Measurements from ENCODE around the gene ITM2C. TPM values are rescaled to one million over a fixed set of nuclear protein-coding genes. Genes with fewer than 3 reads are reported as not detected.

ITM2C gene
- total RNA-seq, 5 donors from 2014 or later (not counting 1 experiment from before 2014, with no cell fraction given) = 21.9 to 41.2 (median 34.8) TPM

DNA sequence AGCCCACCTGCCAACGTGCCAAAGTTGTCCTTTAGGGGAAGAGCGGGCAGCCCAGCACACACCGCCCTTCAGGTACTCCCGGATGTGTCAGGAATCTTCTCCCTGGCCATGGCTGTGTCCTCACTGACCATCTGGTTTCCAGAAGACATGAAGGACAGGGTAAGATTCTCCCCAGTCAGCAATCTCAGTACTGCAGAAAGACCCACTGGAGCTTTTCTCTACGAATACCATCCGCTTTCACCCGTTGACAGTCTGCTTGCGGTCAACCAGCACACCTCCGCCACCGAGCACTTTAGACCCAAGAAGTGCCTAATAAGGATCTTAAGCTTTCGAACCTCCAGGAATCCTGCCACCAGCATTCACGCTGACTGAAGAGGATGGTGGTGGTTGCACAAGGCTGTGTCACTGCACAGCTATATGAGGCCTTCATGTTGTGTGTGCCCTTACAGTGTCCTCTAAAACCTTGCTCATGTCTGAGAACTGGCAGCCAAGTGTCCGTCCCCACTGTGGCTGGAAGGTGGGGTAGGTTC, 42.7 kb upstream of the ITM2C start:
- ChIA-PET POLR2A (interaction anchor here in 1 of 2 donors (0.7 kb wide), 1 partner anchor 1143 kb away, joined by 3 read pairs; no protein-coding TSS in a partner anchor), CTCF (interaction anchor here in 1 of 2 donors (0.5 to 1.1 kb wide), 3 partner anchors 8 to 42 kb away, joined by 3 to 6 read pairs (median 5); no protein-coding TSS in a partner anchor)
- H3K27ac Mint-ChIP-seq = no peak overlapping the region
- no peak overlapping the region for H3K4me3 Mint-ChIP-seq
- 93% methylated on average over 3 of the region's 13 CpGs for WGBS (ENCODE audit: insufficient coverage)
- Histone ChIP-seq H3K4me3 (ENCODE audit: control insufficient read depth in 1 of 2, extremely low read depth in 1 of 2, low read length in 1 of 2) (no peak overlapping the region), H3K27ac (ENCODE audit: low read length) (no peak overlapping the region), H3K27me3 (replicated peaks in 1 of 2; ENCODE audit: control insufficient read depth in 2 of 2, extremely low read depth in 1 of 2, insufficient read depth in 2 of 2, low read length in 1 of 2) (peaks cover 0 to 17% of the 10 kb centered on the region in 2 experiments), H3K9me3 (no peaks in the 10 kb centered on the region), H3K36me3 (ENCODE audit: control insufficient read depth in 2 of 2, extremely low read depth in 1 of 2, insufficient read depth in 1 of 2, low read length in 1 of 2) (peaks cover 2 to 39% of the 10 kb centered on the region in 2 donors), H3K4me1 (ENCODE audit: control insufficient read depth in 1 of 2, extremely low read depth in 1 of 2, insufficient read depth in 2 of 2, low read length in 2 of 2) (peaks cover 0 to 8% of the 10 kb centered on the region in 2 experiments)
- ATAC-seq (replicated peaks in 1 of 4) = no peak
- no peaks in the 10 kb centered on the region for H3K9me3 Mint-ChIP-seq
- peaks cover 6 to 8% (median 7%) of the 10 kb centered on the region in 3 donors for H3K4me1 Mint-ChIP-seq
- H3K27me3 Mint-ChIP-seq = peaks cover 11 to 20% of the 10 kb centered on the region in 2 donors
- peaks cover 19% of the 10 kb centered on the region for H3K36me3 Mint-ChIP-seq
- no peak for DNase-seq

DNA sequence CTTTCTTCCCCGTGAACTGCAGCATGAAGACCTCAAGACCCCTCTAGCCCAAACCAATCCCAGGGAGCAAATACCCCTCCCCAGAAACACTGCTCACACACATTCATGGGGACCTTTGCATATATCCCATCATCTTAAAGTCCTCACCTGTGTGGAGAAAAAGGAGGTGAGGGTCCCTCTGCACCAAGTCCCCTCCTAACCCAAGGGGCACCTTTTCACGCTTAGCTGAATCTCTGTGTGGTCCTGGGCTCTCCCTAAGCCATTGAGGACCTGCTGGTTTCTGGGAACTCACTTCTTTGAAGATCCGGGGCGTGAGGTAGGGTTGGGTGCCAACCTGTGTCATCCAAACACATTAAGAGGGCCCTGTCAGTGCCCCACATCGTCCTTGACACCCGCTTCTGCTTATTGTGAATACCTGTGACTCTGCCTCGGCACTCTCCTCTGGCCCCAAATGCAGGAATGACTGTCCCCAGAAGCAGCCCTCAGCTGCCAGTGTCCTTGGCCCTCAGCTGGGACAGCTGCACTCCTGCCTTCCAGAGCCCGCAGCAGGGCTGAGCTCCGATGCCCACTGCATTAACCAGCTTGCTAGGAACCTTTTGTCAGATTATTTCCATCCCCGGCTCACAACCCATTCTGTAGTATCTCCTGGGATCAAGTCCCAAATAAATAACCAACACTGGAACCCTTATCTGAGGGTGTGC, 41.3 kb upstream of the ITM2C start:
- 86% methylated on average over 9 of the region's 10 CpGs for WGBS (ENCODE audit: insufficient coverage)
- no peaks in the 10 kb centered on the region for H3K9me3 Mint-ChIP-seq
- DNase-seq (no peak), ATAC-seq (replicated peaks in 1 of 4) (no peak)
- peaks cover 12% of the 10 kb centered on the region for H3K36me3 Mint-ChIP-seq
- no peaks in the 10 kb centered on the region for H3K9me3 ChIP-seq
- ChIA-PET CTCF (interaction anchor here (0.5 to 2.2 kb wide), 9 partner anchors 9 to 308 kb away, joined by 3 to 26 read pairs (median 4); partner anchors contain the start of gene PSMD1 (in 1 of the 2)), POLR2A (no interaction called here)
- no peak overlapping the region for H3K27ac ChIP-seq (ENCODE audit: low read length)
- H3K36me3 ChIP-seq (ENCODE audit: control insufficient read depth in 2 of 2, extremely low read depth in 1 of 2, insufficient read depth in 1 of 2, low read length in 1 of 2) = peaks cover 2 to 25% of the 10 kb centered on the region in 2 donors
- H3K27me3 Mint-ChIP-seq = peaks cover 17 to 28% of the 10 kb centered on the region in 2 donors
- no peak overlapping the region for H3K4me3 ChIP-seq (ENCODE audit: control insufficient read depth in 1 of 2, extremely low read depth in 1 of 2, low read length in 1 of 2)
- H3K4me3 Mint-ChIP-seq = no peak overlapping the region
- peaks cover 0 to 16% of the 10 kb centered on the region in 2 experiments for H3K4me1 ChIP-seq (ENCODE audit: control insufficient read depth in 1 of 2, extremely low read depth in 1 of 2, insufficient read depth in 2 of 2, low read length in 2 of 2)
- H3K27me3 ChIP-seq (replicated peaks in 1 of 2; ENCODE audit: control insufficient read depth in 2 of 2, extremely low read depth in 1 of 2, insufficient read depth in 2 of 2, low read length in 1 of 2) = peaks cover 0 to 26% of the 10 kb centered on the region in 2 experiments
- peaks cover 6 to 9% (median 8%) of the 10 kb centered on the region in 3 donors for H3K4me1 Mint-ChIP-seq
- no peak overlapping the region for H3K27ac Mint-ChIP-seq

DNA sequence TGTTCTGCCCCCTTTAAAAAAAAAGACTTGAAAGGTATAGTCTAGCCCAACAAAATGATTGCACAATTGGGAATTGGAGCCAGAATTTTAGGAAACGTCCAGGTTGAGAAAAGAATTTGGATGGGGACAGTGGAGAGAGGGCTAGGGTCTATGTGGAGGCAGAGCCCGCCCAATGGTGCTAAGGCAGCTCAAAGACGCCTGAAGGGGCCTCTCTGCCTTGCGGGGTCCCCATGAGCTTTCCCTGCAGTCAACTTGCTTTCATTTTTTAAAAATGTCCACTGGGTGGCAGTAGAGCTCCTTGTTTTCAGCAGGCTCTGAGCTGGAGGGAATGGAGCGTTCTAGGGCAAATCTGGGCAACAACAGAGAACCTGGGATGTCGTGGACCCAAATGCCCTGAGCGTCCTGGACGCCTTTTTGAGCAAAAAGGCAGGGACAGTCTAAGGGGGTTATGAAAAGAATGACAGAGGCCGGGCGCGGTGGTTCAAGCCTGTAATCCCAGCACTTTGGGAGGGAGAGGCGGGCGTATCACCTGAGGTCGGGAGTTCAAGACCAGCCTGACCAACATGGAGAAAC, 40.2 kb upstream of the ITM2C start:
- Mint-ChIP-seq H3K36me3 (peaks cover 4% of the 10 kb centered on the region), H3K9me3 (no peaks in the 10 kb centered on the region), H3K27me3 (peaks cover 24 to 34% of the 10 kb centered on the region in 2 donors), H3K27ac (peak overlapping the region in 1 of 2 donors; percentile 39), H3K4me1 (peaks cover 6 to 13% (median 6%) of the 10 kb centered on the region in 3 donors), H3K4me3 (peak overlapping the region in 2 of 3 donors; percentile 16 to 25)
- peaks cover 0 to 21% of the 10 kb centered on the region in 2 experiments for H3K4me1 ChIP-seq (ENCODE audit: control insufficient read depth in 1 of 2, extremely low read depth in 1 of 2, insufficient read depth in 2 of 2, low read length in 2 of 2)
- peak; percentile 69 to 84 (median 74) for ATAC-seq (replicated peaks in 1 of 4)
- peaks cover 2 to 18% of the 10 kb centered on the region in 2 donors for H3K36me3 ChIP-seq (ENCODE audit: control insufficient read depth in 2 of 2, extremely low read depth in 1 of 2, insufficient read depth in 1 of 2, low read length in 1 of 2)
- peak in 33 of 35 experiments; percentile 3 to 90 (median 33) for DNase-seq
- POLR2A ChIA-PET = interaction anchor here in 1 of 2 donors (0.7 to 1.0 kb wide), 2 partner anchors 12 to 44 kb away, joined by 3 read pairs; no protein-coding TSS in a partner anchor
- WGBS (ENCODE audit: insufficient coverage) = 2% methylated on average over 8 of the region's 14 CpGs
- peak overlapping the region in 1 of 2 donors; percentile 24 for H3K4me3 ChIP-seq (ENCODE audit: control insufficient read depth in 1 of 2, extremely low read depth in 1 of 2, low read length in 1 of 2)
- no peaks in the 10 kb centered on the region for H3K9me3 ChIP-seq
- CTCF ChIA-PET = interaction anchor here (0.5 to 2.2 kb wide), 36 partner anchors 8 to 1025 kb away, joined by 3 to 26 read pairs (median 4); partner anchors contain the start of gene PSMD1 (in 1 of the 2)
- no peak overlapping the region for H3K27ac ChIP-seq (ENCODE audit: low read length)
- peaks cover 0 to 37% of the 10 kb centered on the region in 2 experiments for H3K27me3 ChIP-seq (replicated peaks in 1 of 2; ENCODE audit: control insufficient read depth in 2 of 2, extremely low read depth in 1 of 2, insufficient read depth in 2 of 2, low read length in 1 of 2)

DNA sequence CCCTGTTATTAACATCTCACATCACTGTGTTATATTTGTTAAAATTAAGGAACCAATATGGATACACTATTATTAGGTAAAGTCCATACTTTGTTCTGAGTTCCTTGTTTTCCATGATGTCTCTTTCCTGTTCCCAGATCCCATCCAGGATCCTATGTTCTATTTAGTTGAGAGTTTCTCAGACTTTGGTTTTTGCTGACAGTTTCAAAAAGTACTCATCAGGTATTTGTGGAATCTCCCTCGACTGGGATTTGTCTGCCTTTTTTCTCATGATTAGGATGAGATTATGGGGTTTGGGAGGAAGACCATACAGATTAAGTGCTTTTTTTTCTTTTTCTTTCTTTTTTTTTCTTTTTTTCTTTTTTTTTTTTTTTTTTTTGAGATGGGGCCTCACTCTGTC, 39.4 kb upstream of the ITM2C start:
- ChIA-PET CTCF (interaction anchor here (0.6 to 1.3 kb wide), 3 partner anchors 158 to 633 kb away, joined by 3 to 8 read pairs (median 4); no protein-coding TSS in a partner anchor), POLR2A (no interaction called here)
- H3K4me3 Mint-ChIP-seq = no peak overlapping the region
- H3K27me3 ChIP-seq (replicated peaks in 1 of 2; ENCODE audit: control insufficient read depth in 2 of 2, extremely low read depth in 1 of 2, insufficient read depth in 2 of 2, low read length in 1 of 2) = peaks cover 0 to 44% of the 10 kb centered on the region in 2 experiments
- WGBS (ENCODE audit: insufficient coverage) = no CpG with 5 or more reads among the region's 1 CpG
- peaks cover 0 to 21% of the 10 kb centered on the region in 2 experiments for H3K4me1 ChIP-seq (ENCODE audit: control insufficient read depth in 1 of 2, extremely low read depth in 1 of 2, insufficient read depth in 2 of 2, low read length in 2 of 2)
- ATAC-seq (replicated peaks in 1 of 4) (no peak), DNase-seq (no peak)
- peaks cover 2 to 10% of the 10 kb centered on the region in 2 donors for H3K36me3 ChIP-seq (ENCODE audit: control insufficient read depth in 2 of 2, extremely low read depth in 1 of 2, insufficient read depth in 1 of 2, low read length in 1 of 2)
- no peak overlapping the region for H3K4me3 ChIP-seq (ENCODE audit: control insufficient read depth in 1 of 2, extremely low read depth in 1 of 2, low read length in 1 of 2)
- H3K27ac ChIP-seq (ENCODE audit: low read length) = no peak overlapping the region
- no peak overlapping the region for H3K27ac Mint-ChIP-seq
- H3K9me3 ChIP-seq = no peaks in the 10 kb centered on the region
- H3K27me3 Mint-ChIP-seq = peaks cover 27 to 38% of the 10 kb centered on the region in 2 donors
- no peaks in the 10 kb centered on the region for H3K9me3 Mint-ChIP-seq
- peaks cover 6 to 13% (median 6%) of the 10 kb centered on the region in 3 donors for H3K4me1 Mint-ChIP-seq
- no peaks in the 10 kb centered on the region for H3K36me3 Mint-ChIP-seq

DNA sequence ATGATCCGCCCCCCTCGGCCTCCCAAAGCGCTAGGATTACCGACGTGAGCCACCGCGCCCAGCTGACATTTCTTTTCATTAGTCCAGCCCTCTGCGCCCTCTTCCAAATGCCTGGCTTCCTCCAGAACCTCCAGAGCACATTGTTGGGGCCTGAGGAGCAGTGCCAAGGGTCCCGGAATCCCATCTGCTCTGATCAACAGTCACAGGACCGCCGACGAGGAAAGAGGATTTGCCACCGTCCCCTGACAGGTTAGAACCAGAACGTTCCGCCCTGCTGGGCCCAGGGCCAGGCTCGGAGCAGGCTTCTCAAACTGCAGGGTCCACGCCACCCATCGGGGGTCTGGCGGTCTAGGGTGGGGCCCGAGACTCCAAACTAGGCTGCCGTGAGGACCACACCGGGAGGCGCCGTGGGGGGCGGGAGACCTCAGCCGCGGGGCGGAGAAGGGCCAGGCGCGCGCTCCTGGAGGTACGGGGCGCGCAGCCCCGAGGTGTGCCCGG, 36.9 kb upstream of the ITM2C start:
- no peaks in the 10 kb centered on the region for H3K36me3 ChIP-seq (ENCODE audit: control insufficient read depth in 2 of 2, extremely low read depth in 1 of 2, insufficient read depth in 1 of 2, low read length in 1 of 2)
- peaks cover 0 to 46% of the 10 kb centered on the region in 2 experiments for H3K27me3 ChIP-seq (replicated peaks in 1 of 2; ENCODE audit: control insufficient read depth in 2 of 2, extremely low read depth in 1 of 2, insufficient read depth in 2 of 2, low read length in 1 of 2)
- H3K27ac ChIP-seq (ENCODE audit: low read length) = no peak overlapping the region
- WGBS (ENCODE audit: insufficient coverage) = 35% methylated on average over 36 of the region's 36 CpGs
- Mint-ChIP-seq H3K27me3 (peaks cover 27 to 47% of the 10 kb centered on the region in 2 donors), H3K36me3 (no peaks in the 10 kb centered on the region), H3K4me3 (peak overlapping the region in 1 of 3 donors; percentile 34), H3K4me1 (peaks cover 6 to 13% (median 6%) of the 10 kb centered on the region in 3 donors), H3K9me3 (no peaks in the 10 kb centered on the region), H3K27ac (no peak overlapping the region)
- ChIA-PET CTCF (interaction anchor here in 1 of 2 donors (0.5 kb wide), 1 partner anchor 99 kb away, joined by 3 read pairs; no protein-coding TSS in a partner anchor), POLR2A (no interaction called here)
- H3K9me3 ChIP-seq = no peaks in the 10 kb centered on the region
- peak overlapping the region in 1 of 2 donors; percentile 46 for H3K4me3 ChIP-seq (ENCODE audit: control insufficient read depth in 1 of 2, extremely low read depth in 1 of 2, low read length in 1 of 2)
- ATAC-seq (replicated peaks in 1 of 4) (peak; percentile 13 to 21 (median 18)), DNase-seq (no peak)
- H3K4me1 ChIP-seq (ENCODE audit: control insufficient read depth in 1 of 2, extremely low read depth in 1 of 2, insufficient read depth in 2 of 2, low read length in 2 of 2) = peaks cover 0 to 21% of the 10 kb centered on the region in 2 experiments
